Neural progenitor cell (in vitro differentiated cells): Measurements from ENCODE around the gene FBXO15.

Source experiments
- CTCF ChIP-seq: fragments of 200-600 bp; sonication (generic); IDR thresholded peaks from 2 replicates; pipeline ENCODE4 v1.5.1; 2017; ENCODE audit warnings: antibody characterized with exemption, mild to moderate bottlenecking
- EZH2 ChIP-seq: fragments of 200-600 bp; sonication (generic); IDR thresholded peaks from 2 replicates; pipeline ENCODE4 v1.6.1; 2017; ENCODE audit warnings: antibody characterized with exemption, mild to moderate bottlenecking, moderate library complexity
- EZH2phosphoT487 ChIP-seq: fragments of 200-600 bp; sonication (generic); IDR thresholded peaks from 2 replicates; pipeline ENCODE4 v1.6.1; 2017; ENCODE audit warnings: antibody characterized with exemption

GRCh38 chr18:74062037-74062436, 85.6 kb downstream of the FBXO15 start:
- no peak for TF ChIP-seq CTCF
- TF ChIP-seq EZH2phosphoT487, result no peak
- no peak for TF ChIP-seq EZH2
